ENCODE data around the gene OTOGL. TPM values are rescaled to one million over a fixed set of nuclear protein-coding genes. Genes with fewer than 3 reads are reported as not detected.

The OTOGL gene
- polyA plus RNA-seq, 2 of the 4 experiments (the other 2 are of a cell fraction) = 0.04 TPM; not detected in 1

DNA sequence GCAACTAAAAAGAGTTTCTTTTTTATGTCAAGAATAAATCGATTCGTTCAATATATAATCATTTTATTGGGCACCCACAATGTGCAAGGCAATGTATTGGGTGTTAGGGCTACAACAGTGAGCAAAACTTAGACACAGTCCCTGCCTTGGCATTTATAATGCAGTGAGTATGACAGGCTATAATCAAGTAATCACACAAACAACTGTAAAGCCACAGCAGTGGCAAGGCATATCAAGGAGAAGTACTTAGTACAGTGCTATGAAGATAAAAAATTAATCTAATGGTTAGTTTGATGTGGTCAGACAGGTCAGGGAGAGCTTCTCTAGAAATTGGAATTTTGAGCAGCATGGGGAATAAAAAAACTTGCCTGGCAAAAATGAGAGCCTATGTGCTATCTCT is 39.5 kb upstream of the OTOGL start:
- H3K4me2 ChIP-seq = no peak overlapping the region
- whole genome bisulfite sequencing (ENCODE audit: missing lambda C conversion rate) = 5% methylated on average over 2 of the region's 2 CpGs
- ChIA-PET CTCF (interaction anchor here (0.6 to 1.3 kb wide), 4 partner anchors 9 to 24 kb away, joined by 3 to 4 read pairs (median 4); no protein-coding TSS in a partner anchor), POLR2A (no interaction called here)
- no peaks in the 10 kb centered on the region for H3K4me1 ChIP-seq
- no peak overlapping the region for H3K27ac ChIP-seq
- no peaks in the 10 kb centered on the region for H3K9me3 ChIP-seq
- TF ChIP-seq ESRRA (IDR thresholded peaks at IDR 0.05; ENCODE audit: borderline replicate concordance, low read length) (no peak), HOXB5 (CRISPR knock-in tag; IDR thresholded peaks at IDR 0.05) (no peak), ZC3H11A (IDR thresholded peaks at IDR 0.05) (no peak), KDM1A (IDR thresholded peaks at IDR 0.05; ENCODE audit: low read depth) (no peak), HOXA7 (CRISPR knock-in tag; IDR thresholded peaks at IDR 0.05) (no peak), RCOR1 (IDR thresholded peaks at IDR 0.05; ENCODE audit: low read depth, low read length) (no peak), TP53 (CRISPR knock-in tag; IDR thresholded peaks at IDR 0.05) (no peak), KDM5A (IDR thresholded peaks at IDR 0.05) (no peak), RARB (CRISPR knock-in tag; IDR thresholded peaks at IDR 0.05) (no peak), ZSCAN20 (CRISPR knock-in tag; IDR thresholded peaks at IDR 0.05) (no peak), EHMT2 (IDR thresholded peaks at IDR 0.05; ENCODE audit: low read depth) (no peak)
- TF ChIP-seq, protein P1, sequence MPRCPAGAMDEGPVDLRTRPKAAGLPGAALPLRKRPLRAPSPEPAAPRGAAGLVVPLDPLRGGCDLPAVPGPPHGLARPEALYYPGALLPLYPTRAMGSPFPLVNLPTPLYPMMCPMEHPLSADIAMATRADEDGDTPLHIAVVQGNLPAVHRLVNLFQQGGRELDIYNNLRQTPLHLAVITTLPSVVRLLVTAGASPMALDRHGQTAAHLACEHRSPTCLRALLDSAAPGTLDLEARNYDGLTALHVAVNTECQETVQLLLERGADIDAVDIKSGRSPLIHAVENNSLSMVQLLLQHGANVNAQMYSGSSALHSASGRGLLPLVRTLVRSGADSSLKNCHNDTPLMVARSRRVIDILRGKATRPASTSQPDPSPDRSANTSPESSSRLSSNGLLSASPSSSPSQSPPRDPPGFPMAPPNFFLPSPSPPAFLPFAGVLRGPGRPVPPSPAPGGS (IDR thresholded peaks at IDR 0.05) = no peak
- TF ChIP-seq, protein P2, sequence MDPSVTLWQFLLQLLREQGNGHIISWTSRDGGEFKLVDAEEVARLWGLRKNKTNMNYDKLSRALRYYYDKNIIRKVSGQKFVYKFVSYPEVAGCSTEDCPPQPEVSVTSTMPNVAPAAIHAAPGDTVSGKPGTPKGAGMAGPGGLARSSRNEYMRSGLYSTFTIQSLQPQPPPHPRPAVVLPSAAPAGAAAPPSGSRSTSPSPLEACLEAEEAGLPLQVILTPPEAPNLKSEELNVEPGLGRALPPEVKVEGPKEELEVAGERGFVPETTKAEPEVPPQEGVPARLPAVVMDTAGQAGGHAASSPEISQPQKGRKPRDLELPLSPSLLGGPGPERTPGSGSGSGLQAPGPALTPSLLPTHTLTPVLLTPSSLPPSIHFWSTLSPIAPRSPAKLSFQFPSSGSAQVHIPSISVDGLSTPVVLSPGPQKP (IDR thresholded peaks at IDR 0.05; ENCODE audit: low read depth, low read length) = no peak
- TF ChIP-seq, protein P3, sequence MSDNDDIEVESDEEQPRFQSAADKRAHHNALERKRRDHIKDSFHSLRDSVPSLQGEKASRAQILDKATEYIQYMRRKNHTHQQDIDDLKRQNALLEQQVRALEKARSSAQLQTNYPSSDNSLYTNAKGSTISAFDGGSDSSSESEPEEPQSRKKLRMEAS (IDR thresholded peaks at IDR 0.05) = no peak
- H3K4me3 ChIP-seq = no peak overlapping the region
- no peak for DNase-seq (ENCODE audit: low read depth in 1 of 2, low spot score in 1 of 2)
- no peak for FAIRE-seq
- ATAC-seq = no peak

DNA sequence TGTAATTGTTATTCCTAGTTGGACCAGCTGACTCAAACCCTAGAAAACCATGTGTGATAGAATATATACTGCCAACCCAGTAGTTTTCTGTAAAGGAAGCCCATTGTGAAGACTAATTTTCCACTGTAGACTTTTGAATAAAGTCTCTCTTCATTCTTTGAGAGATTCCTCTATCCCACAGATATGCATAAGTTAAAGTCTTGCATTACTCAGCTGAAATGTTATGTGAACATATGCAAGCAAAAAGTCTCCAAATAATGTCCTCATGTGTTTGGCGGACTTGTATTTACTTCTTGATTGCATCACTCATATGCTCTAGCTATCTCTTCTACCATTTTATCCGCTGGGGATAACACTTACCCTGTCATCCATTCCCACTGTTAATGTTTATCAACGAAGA is 35.1 kb upstream of the OTOGL start:
- Histone ChIP-seq H3K9me3 (no peaks in the 10 kb centered on the region), H3K4me2 (no peak overlapping the region), H3K4me1 (no peaks in the 10 kb centered on the region), H3K27ac (no peak overlapping the region), H3K4me3 (no peak overlapping the region)
- 48% methylated on average over 3 of the region's 3 CpGs for WGBS (ENCODE audit: missing lambda C conversion rate)
- ChIA-PET POLR2A (no interaction called here), CTCF (no interaction called here)
- no peak for TF ChIP-seq GATA3 (IDR thresholded peaks at IDR 0.05; ENCODE audit: borderline replicate concordance)
- no peak for TF ChIP-seq SREBF2 (IDR thresholded peaks at IDR 0.05)
- no peak for TF ChIP-seq MAZ (IDR thresholded peaks at IDR 0.05; ENCODE audit: borderline replicate concordance, low read depth, low read length)
- TF ChIP-seq KDM5A (IDR thresholded peaks at IDR 0.05) = no peak
- TF ChIP-seq CBX2 (IDR thresholded peaks at IDR 0.05; ENCODE audit: borderline replicate concordance, low read depth) = no peak
- no peak for TF ChIP-seq CEBPB (IDR thresholded peaks at IDR 0.05)
- TF ChIP-seq POLR2AphosphoS2 (conservative IDR thresholded peaks at IDR 0.05; ENCODE audit: low read length) = no peak
- TF ChIP-seq RAD21 (conservative IDR thresholded peaks at IDR 0.05 in 1 of 2, IDR thresholded peaks at IDR 0.05 in 1 of 2) = no peak
- no peak for TF ChIP-seq NFE2L2 (conservative IDR thresholded peaks at IDR 0.05; ENCODE audit: low read length)
- TF ChIP-seq, protein P1 (IDR thresholded peaks at IDR 0.05) = no peak
- no peak for TF ChIP-seq HEYL (CRISPR knock-in tag; IDR thresholded peaks at IDR 0.05)
- no peak for TF ChIP-seq EHMT2 (IDR thresholded peaks at IDR 0.05; ENCODE audit: low read depth)
- no peak for TF ChIP-seq ZNF302 (CRISPR knock-in tag; IDR thresholded peaks at IDR 0.05)
- no peak for TF ChIP-seq JUNB (IDR thresholded peaks at IDR 0.05)
- TF ChIP-seq, protein P2 (IDR thresholded peaks at IDR 0.05; ENCODE audit: low read depth, low read length) = no peak
- TF ChIP-seq EP300 (IDR thresholded peaks at IDR 0.05) = no peak
- TF ChIP-seq RCOR1 (IDR thresholded peaks at IDR 0.05; ENCODE audit: low read depth, low read length) = no peak
- no peak for TF ChIP-seq KDM1A (IDR thresholded peaks at IDR 0.05; ENCODE audit: low read depth)
- TF ChIP-seq NR3C1 (IDR thresholded peaks at IDR 0.05) = no peak
- FAIRE-seq (no peak), ATAC-seq (no peak), DNase-seq (ENCODE audit: low read depth in 1 of 2, low spot score in 1 of 2) (no peak)
